ENCODE measurements around the gene PML. TPM values are rescaled to one million over a fixed set of nuclear protein-coding genes. Genes with fewer than 3 reads are reported as not detected.
A peak's percentile ranks its signal among the peaks of the same experiment; 100 is the strongest.

PML gene
- total and polyA plus RNA-seq, 2 of the 4 experiments (the other 2 are of a cell fraction): 8.8 to 22.6 TPM

DNA sequence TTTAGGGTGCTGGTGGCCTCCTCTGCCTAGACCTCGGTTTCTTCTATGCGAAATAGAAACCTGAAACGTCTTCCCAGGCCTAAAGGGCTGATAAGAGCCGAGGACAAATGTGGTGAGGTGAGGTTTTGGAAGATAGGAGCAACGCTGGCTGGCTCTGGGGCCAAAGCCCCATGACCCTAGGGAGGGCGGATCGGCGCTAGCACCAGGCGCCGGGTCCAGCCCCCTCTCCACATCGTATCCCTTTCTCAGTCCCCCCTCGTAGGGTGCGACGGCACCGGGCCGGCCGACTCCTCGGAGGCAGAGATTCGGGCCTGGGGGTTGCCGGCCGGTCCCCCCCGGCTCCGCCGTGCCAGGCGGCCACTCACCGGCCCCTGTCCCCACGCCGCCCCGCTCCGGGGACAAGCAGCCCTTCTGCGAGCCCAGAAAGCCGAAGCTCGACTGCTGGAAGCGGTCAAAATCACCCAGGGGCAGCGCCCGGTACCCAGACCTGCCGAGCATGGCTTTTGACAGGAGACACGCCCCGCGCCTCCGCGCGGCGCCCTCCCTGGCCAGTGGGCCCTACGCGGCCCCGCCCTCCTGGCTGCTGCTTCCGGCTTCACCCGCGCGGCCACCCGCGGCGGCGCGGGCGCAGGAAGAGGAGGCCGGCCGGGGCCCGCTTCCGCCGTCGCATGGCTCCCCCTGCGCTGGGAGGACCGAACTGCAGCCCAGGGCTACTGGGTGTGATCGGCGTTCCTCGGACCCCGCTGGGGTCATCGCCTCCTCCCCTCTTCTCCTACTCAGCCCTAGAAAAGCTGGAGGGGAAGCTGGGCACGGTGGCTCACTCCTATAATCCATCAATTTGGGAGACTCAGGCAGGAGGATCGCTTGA lies 2.6 kb upstream of the PML start, which contains the start of gene STOML1:
Gene STOML1, minus strand, starts transcription at position 570 of the 868 bp plus-strand sequence. Its CDS starts 72 bp downstream, at position 498.
- POLR2A ChIA-PET (ENCODE audit: unreplicated experiment): no interaction called here
- CTCF ChIA-PET: interaction anchor here (0.8 to 1.3 kb wide), 4 partner anchors 9 to 49 kb away, joined by 3 to 4 read pairs (median 3); no protein-coding TSS in a partner anchor
- Histone ChIP-seq H2AK9ac (replicated peaks; ENCODE audit: low read depth, low read length, poor library complexity) (peak within 1 kb of the TSS; percentile 88), H4K20me1 (ENCODE audit: insufficient read depth, low read length) (peaks cover 5% of the 10 kb centered on the region; the same call in 1 of the 2 replicates), H3K4me1 (ENCODE audit: control insufficient read depth, insufficient read depth, low read length) (peaks cover 27% of the 10 kb centered on the region), H2BK5ac (ENCODE audit: low read depth, low read length, poor library complexity, severe bottlenecking) (peak within 1 kb of the TSS; percentile 90), H4K8ac (ENCODE audit: low read depth in 2 of 2, low read length in 2 of 2) (peak within 1 kb of the TSS; percentile 90 to 97), H2BK20ac (ENCODE audit: low read depth, low read length) (peak within 1 kb of the TSS; percentile 95), H3K4me3 (ENCODE audit: insufficient read depth, low read depth, low read length) (peak within 1 kb of the TSS; percentile 51), H2AFZ (replicated peaks; ENCODE audit: low read length, poor library complexity) (peak within 1 kb of the TSS; percentile 91), H2BK120ac (ENCODE audit: low read depth, low read length) (peak within 1 kb of the TSS; percentile 91), H3K23ac (ENCODE audit: low read depth, low read length) (peak within 1 kb of the TSS; percentile 76; the same call in 1 of the 2 replicates), H3K18ac (ENCODE audit: low read depth, low read length) (peak within 1 kb of the TSS; percentile 91), H3K9ac (ENCODE audit: low read depth, low read length) (peak within 1 kb of the TSS; percentile 67), H2BK15ac (ENCODE audit: low read depth, low read length) (peak within 1 kb of the TSS; percentile 45; the same call in 2 of the 3 replicates), H3K9me1 (ENCODE audit: insufficient read depth, low read length) (peaks cover 36% of the 10 kb centered on the region), H3K79me1 (ENCODE audit: low read depth in 1 of 2, low read length in 2 of 2) (peaks cover 9 to 74% of the 10 kb centered on the region in 2 experiments; a peak in 3 of 4 replicates), H3K14ac (replicated peaks; ENCODE audit: low read depth, low read length) (peak within 1 kb of the TSS; percentile 90), H2AK5ac (ENCODE audit: low read depth, low read length) (peak within 1 kb of the TSS; percentile 80), H3K27me3 (ENCODE audit: control insufficient read depth, insufficient read depth, low read length) (no peaks in the 10 kb centered on the region), H3K4me2 (ENCODE audit: low read depth, low read length) (peak within 1 kb of the TSS; percentile 91), H4K5ac (ENCODE audit: low read depth, low read length) (peak within 1 kb of the TSS; percentile 97), H3K4ac (ENCODE audit: low read depth, low read length) (peak within 1 kb of the TSS; percentile 93), H3K56ac (ENCODE audit: extremely low read depth, insufficient read depth, low read length) (0 out of 2 replicates have a peak within 1 kb of the TSS, but pooled peaks have one; percentile 14), H3K36me3 (ENCODE audit: control insufficient read depth, insufficient read depth, low read length) (no peaks in the 10 kb centered on the region), H3K27ac (ENCODE audit: insufficient read depth, low read length) (peak within 1 kb of the TSS; percentile 88), H3K9me3 (ENCODE audit: control insufficient read depth, insufficient read depth, low read length) (no peaks in the 10 kb centered on the region), H4K91ac (ENCODE audit: insufficient read depth, low read depth, low read length) (peak within 1 kb of the TSS; percentile 93)
- peak; percentile 83 for ATAC-seq (ENCODE audit: low read depth)
- in situ Hi-C loops (cut with MboI; ENCODE audit: low sequenced_read_pairs) (loop anchor here (5.0 kb wide), 1 partner anchor 45 kb away; no protein-coding TSS in a partner anchor), dilution Hi-C loops (cut with HindIII; ENCODE audit: low sequenced_read_pairs, unreplicated experiment) (no loop called here), intact Hi-C loops (cut with micrococcal nuclease) (loop anchor here (5.0 kb wide), 1 partner anchor 35 kb away; no protein-coding TSS in a partner anchor)
- WGBS, 2 experiments (ENCODE audit: extremely low coverage in 2 of 2, insufficient read length in 1 of 2): 4% methylated on average over 12 of the region's 72 CpGs; no CpG with 5 or more reads in 1 of the 2 experiments
- no TSS peak for BruUV-seq (replicated peaks)
- DNase-seq: peak; percentile 93
- TF ChIP-seq MXI1 (IDR thresholded peaks at IDR 0.05; ENCODE audit: borderline replicate concordance, low read depth, low read length) (peak; percentile 100), RCOR1 (IDR thresholded peaks at IDR 0.05; ENCODE audit: insufficient replicate concordance, low read length) (no peak), MAFK (IDR thresholded peaks at IDR 0.05; ENCODE audit: low read depth, low read length) (no peak), CHD1 (IDR thresholded peaks at IDR 0.05; ENCODE audit: low read depth, low read length) (no peak), RAD21 (IDR thresholded peaks at IDR 0.05; ENCODE audit: low read length) (0 out of 2 replicates have a peak, but pooled peaks have one; percentile 10), NFE2L2 (IDR thresholded peaks at IDR 0.05; ENCODE audit: low read depth, low read length) (no peak), SMC3 (IDR thresholded peaks at IDR 0.05; ENCODE audit: low read depth, low read length) (no peak), BHLHE40 (IDR thresholded peaks at IDR 0.05; ENCODE audit: low read depth, low read length) (0 out of 2 replicates have a peak, but pooled peaks have one; percentile 7), FOS (IDR thresholded peaks at IDR 0.05; ENCODE audit: low read depth, low read length) (no peak), POLR2A (IDR thresholded peaks at IDR 0.05; ENCODE audit: low read depth, low read length) (peak; percentile 38; the same call in 1 of the 2 replicates)
- TF ChIP-seq, protein P1, sequence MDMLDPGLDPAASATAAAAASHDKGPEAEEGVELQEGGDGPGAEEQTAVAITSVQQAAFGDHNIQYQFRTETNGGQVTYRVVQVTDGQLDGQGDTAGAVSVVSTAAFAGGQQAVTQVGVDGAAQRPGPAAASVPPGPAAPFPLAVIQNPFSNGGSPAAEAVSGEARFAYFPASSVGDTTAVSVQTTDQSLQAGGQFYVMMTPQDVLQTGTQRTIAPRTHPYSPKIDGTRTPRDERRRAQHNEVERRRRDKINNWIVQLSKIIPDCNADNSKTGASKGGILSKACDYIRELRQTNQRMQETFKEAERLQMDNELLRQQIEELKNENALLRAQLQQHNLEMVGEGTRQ (IDR thresholded peaks at IDR 0.05; ENCODE audit: low read depth, low read length): no peak
- TF ChIP-seq, protein P2, sequence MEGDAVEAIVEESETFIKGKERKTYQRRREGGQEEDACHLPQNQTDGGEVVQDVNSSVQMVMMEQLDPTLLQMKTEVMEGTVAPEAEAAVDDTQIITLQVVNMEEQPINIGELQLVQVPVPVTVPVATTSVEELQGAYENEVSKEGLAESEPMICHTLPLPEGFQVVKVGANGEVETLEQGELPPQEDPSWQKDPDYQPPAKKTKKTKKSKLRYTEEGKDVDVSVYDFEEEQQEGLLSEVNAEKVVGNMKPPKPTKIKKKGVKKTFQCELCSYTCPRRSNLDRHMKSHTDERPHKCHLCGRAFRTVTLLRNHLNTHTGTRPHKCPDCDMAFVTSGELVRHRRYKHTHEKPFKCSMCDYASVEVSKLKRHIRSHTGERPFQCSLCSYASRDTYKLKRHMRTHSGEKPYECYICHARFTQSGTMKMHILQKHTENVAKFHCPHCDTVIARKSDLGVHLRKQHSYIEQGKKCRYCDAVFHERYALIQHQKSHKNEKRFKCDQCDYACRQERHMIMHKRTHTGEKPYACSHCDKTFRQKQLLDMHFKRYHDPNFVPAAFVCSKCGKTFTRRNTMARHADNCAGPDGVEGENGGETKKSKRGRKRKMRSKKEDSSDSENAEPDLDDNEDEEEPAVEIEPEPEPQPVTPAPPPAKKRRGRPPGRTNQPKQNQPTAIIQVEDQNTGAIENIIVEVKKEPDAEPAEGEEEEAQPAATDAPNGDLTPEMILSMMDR (conservative IDR thresholded peaks at IDR 0.05; ENCODE audit: low read depth, low read length): peak; percentile 88
- TF ChIP-seq, protein P3, sequence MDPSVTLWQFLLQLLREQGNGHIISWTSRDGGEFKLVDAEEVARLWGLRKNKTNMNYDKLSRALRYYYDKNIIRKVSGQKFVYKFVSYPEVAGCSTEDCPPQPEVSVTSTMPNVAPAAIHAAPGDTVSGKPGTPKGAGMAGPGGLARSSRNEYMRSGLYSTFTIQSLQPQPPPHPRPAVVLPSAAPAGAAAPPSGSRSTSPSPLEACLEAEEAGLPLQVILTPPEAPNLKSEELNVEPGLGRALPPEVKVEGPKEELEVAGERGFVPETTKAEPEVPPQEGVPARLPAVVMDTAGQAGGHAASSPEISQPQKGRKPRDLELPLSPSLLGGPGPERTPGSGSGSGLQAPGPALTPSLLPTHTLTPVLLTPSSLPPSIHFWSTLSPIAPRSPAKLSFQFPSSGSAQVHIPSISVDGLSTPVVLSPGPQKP (IDR thresholded peaks at IDR 0.05; ENCODE audit: borderline replicate concordance, low read depth, low read length): no peak

Measured in IMR-90 (cell line).